Measurements from ENCODE around the gene TUBB4A. TPM values are rescaled to one million over a fixed set of nuclear protein-coding genes. Genes with fewer than 3 reads are reported as not detected.

Gene TUBB4A
- total RNA-seq, 1 experiment from 2014 or later, result 20.3 TPM

DNA sequence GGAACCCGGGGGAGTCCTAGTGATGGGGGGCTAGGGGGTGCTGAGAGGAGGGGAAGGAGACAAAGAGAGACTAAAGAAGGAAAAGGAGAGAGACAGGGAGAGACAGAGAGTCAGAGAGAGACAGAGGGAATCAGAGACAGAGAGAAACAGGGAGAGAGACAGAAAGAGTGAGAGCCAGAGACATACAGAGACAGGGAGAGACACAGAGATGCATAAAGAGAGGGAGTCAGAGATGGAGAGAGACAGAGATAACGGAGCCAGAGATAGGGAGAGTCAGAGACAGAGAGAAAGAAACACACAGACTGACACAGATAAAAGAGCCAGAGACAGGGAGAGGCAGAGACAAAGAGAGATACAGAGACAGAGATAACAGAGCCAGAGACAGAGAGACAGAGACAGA, 27.2 kb upstream of the TUBB4A start:
- H2BK5ac ChIP-seq (ENCODE audit: insufficient read length, low read length), result no peak overlapping the region
- peak overlapping the region in 1 of 2 experiments; percentile 78; a peak in 3 of 5 replicates for H3K4me3 Mint-ChIP-seq
- no peak overlapping the region for H4K91ac ChIP-seq (ENCODE audit: insufficient read length, low read depth, low read length)
- H3K23ac ChIP-seq (ENCODE audit: insufficient read length, low read depth, low read length), result no peak overlapping the region
- no peak overlapping the region for H2AFZ ChIP-seq (ENCODE audit: low read length)
- no peaks in the 10 kb centered on the region for H3K36me3 Mint-ChIP-seq (ENCODE audit: insufficient read depth in 1 of 3, low read depth in 3 of 3)
- H3K27ac ChIP-seq (ENCODE audit: insufficient read length, low read depth, low read length), result no peak overlapping the region
- whole genome bisulfite sequencing (ENCODE audit: extremely low coverage, insufficient read length, low lambda C conversion rate), result no CpG with 5 or more reads among the region's 2 CpGs
- no peaks in the 10 kb centered on the region for H3K79me1 ChIP-seq (ENCODE audit: insufficient read depth, low read depth, low read length, poor library complexity, severe bottlenecking)
- H3K9me3 ChIP-seq (ENCODE audit: control insufficient read depth, low read depth, low read length), result no peaks in the 10 kb centered on the region
- no peak overlapping the region for H3K4ac ChIP-seq (ENCODE audit: low read depth, low read length)
- H3K23me2 ChIP-seq (ENCODE audit: insufficient read length, low read depth, low read length, poor library complexity, severe bottlenecking), result peaks cover 22% of the 10 kb centered on the region
- no peak overlapping the region for H3K56ac ChIP-seq (ENCODE audit: insufficient read length, low read depth, low read length)
- no peak overlapping the region for H4K5ac ChIP-seq (ENCODE audit: insufficient read length, low read depth, low read length)
- no peak overlapping the region for H3K4me2 ChIP-seq (ENCODE audit: insufficient read depth, insufficient read length, low read length)
- H3K9ac ChIP-seq (ENCODE audit: extremely low read depth, insufficient read length, low read length), result no peak overlapping the region
- H3K4me1 Mint-ChIP-seq, result peaks cover 30 to 38% of the 10 kb centered on the region in 2 experiments
- H3K27me3 ChIP-seq (ENCODE audit: insufficient read depth, low read length), result peaks cover 13% of the 10 kb centered on the region; the same call in 1 of the 2 replicates
- H4K8ac ChIP-seq (replicated peaks; ENCODE audit: insufficient read length, low read depth, low read length), result no peak overlapping the region
- no peak overlapping the region for H2BK120ac ChIP-seq (ENCODE audit: low read depth, low read length, poor library complexity, severe bottlenecking)
- H3K4me1 ChIP-seq (ENCODE audit: insufficient read depth, low read length), result peaks cover 6% of the 10 kb centered on the region; the same call in 1 of the 2 replicates
- no peak overlapping the region for H2AK5ac ChIP-seq (ENCODE audit: insufficient read length, low read length)
- peaks cover 54% of the 10 kb centered on the region for H3K27me3 Mint-ChIP-seq (ENCODE audit: low read depth)
- no peak overlapping the region for H3T11ph ChIP-seq (ENCODE audit: low read length)
- H3K14ac ChIP-seq (ENCODE audit: insufficient read depth, low read length), result no peak overlapping the region
- no peak for TF ChIP-seq CTCF (conservative IDR thresholded peaks at IDR 0.05)
- no peak for DNase-seq
- no peaks in the 10 kb centered on the region for H3K79me2 ChIP-seq (ENCODE audit: insufficient read depth, low read length)
- no peak overlapping the region for H2BK15ac ChIP-seq (ENCODE audit: low read depth, low read length)
- H3K9me3 Mint-ChIP-seq, result peaks cover 0 to 4% of the 10 kb centered on the region in 2 experiments; a peak in 2 of 5 replicates
- no peak overlapping the region for H2BK20ac ChIP-seq (ENCODE audit: low read depth, low read length, poor library complexity, severe bottlenecking)
- H2BK12ac ChIP-seq (ENCODE audit: insufficient read length, low read depth, low read length), result no peak overlapping the region
- no peak overlapping the region for H3K27ac Mint-ChIP-seq
- no peaks in the 10 kb centered on the region for H4K20me1 ChIP-seq (ENCODE audit: control insufficient read depth, insufficient read depth, insufficient read length)
- H3K18ac ChIP-seq (ENCODE audit: insufficient read length, low read depth, low read length), result no peak overlapping the region

Measured in H9 (cell line).